ENCODE results near the gene SLCO4C1.

Gene SLCO4C1

GRCh38 chr5:102241809-102242421 is 54.2 kb downstream of the SLCO4C1 start:
- CTCF ChIA-PET = interaction anchor here (0.6 kb wide), 2 partner anchors 17 to 35 kb away, joined by 3 read pairs; no protein-coding TSS in a partner anchor
- no peaks in the 10 kb centered on the region for H3K36me3 ChIP-seq (ENCODE audit: control insufficient read depth in 2 of 2, insufficient read depth in 1 of 2, low read length in 2 of 2)

GRCh38 chr5:102231693-102232619 is 64.1 kb downstream of the SLCO4C1 start:
- no peaks in the 10 kb centered on the region for H3K36me3 ChIP-seq (ENCODE audit: control insufficient read depth in 2 of 2, insufficient read depth in 1 of 2, low read length in 2 of 2)
- no peaks in the 10 kb centered on the region for H3K4me1 ChIP-seq (ENCODE audit: control insufficient read depth, insufficient read depth, low read length)
- CTCF ChIA-PET = interaction anchor here (0.7 to 1.1 kb wide), 2 partner anchors 14 to 112 kb away, joined by 4 to 5 read pairs; no protein-coding TSS in a partner anchor
- no peak for TF ChIP-seq ZNF843 (tag by site-specific recombination; IDR thresholded peaks at IDR 0.05)
- no peak overlapping the region for H3K27ac ChIP-seq (ENCODE audit: extremely low read depth, low read depth, low read length)
- POLR2A ChIA-PET = no interaction called here
- no peaks in the 10 kb centered on the region for H3K9me3 ChIP-seq (ENCODE audit: control insufficient read depth, insufficient read depth, low read depth, low read length)
- no peak overlapping the region for H3K4me3 ChIP-seq (ENCODE audit: low read depth, low read length)

More at GRCh38 chr5:102241809-102242421, 54.2 kb downstream of the SLCO4C1 start:
- TF ChIP-seq BCL6B (tag by site-specific recombination; IDR thresholded peaks at IDR 0.05) = no peak
- TF ChIP-seq ZNF423 (tag by site-specific recombination; IDR thresholded peaks at IDR 0.05) = no peak
- no peak for TF ChIP-seq GLI2 (tag by site-specific recombination; IDR thresholded peaks at IDR 0.05; ENCODE audit: borderline replicate concordance, low read depth)
- no peak for TF ChIP-seq ZSCAN30 (tag by site-specific recombination; IDR thresholded peaks at IDR 0.05)
- TF ChIP-seq ZNF530 (tag by site-specific recombination; IDR thresholded peaks at IDR 0.05; ENCODE audit: low read depth) = no peak
- no peak for TF ChIP-seq ZNF623 (tag by site-specific recombination; IDR thresholded peaks at IDR 0.05)
- TF ChIP-seq ZNF112 (tag by site-specific recombination; IDR thresholded peaks at IDR 0.05) = no peak
- TF ChIP-seq ZNF837 (tag by site-specific recombination; IDR thresholded peaks at IDR 0.05) = no peak
- TF ChIP-seq ZNF747 (tag by site-specific recombination; IDR thresholded peaks at IDR 0.05) = no peak
- TF ChIP-seq OVOL3 (tag by site-specific recombination; IDR thresholded peaks at IDR 0.05) = no peak
- H3K9me3 ChIP-seq (ENCODE audit: control insufficient read depth, insufficient read depth, low read depth, low read length) = no peaks in the 10 kb centered on the region
- POLR2A ChIA-PET = no interaction called here
- H3K27ac ChIP-seq (ENCODE audit: extremely low read depth, low read depth, low read length) = no peak overlapping the region
- H3K4me1 ChIP-seq (ENCODE audit: control insufficient read depth, insufficient read depth, low read length) = no peaks in the 10 kb centered on the region
- no peak overlapping the region for H3K4me3 ChIP-seq (ENCODE audit: low read depth, low read length)

- Histone ChIP-seq H3K4me3 (ENCODE audit: low read depth, low read length) (no peak overlapping the region), H3K4me1 (ENCODE audit: control insufficient read depth, insufficient read depth, low read length) (no peaks in the 10 kb centered on the region), H3K27ac (ENCODE audit: extremely low read depth, low read depth, low read length) (no peak overlapping the region), H3K9me3 (ENCODE audit: control insufficient read depth, insufficient read depth, low read depth, low read length) (no peaks in the 10 kb centered on the region), H3K36me3 (ENCODE audit: control insufficient read depth in 2 of 2, insufficient read depth in 1 of 2, low read length in 2 of 2) (no peaks in the 10 kb centered on the region)
- ChIA-PET POLR2A (no interaction called here), CTCF (no interaction called here)
- TF ChIP-seq ZBTB8A (tag by site-specific recombination; IDR thresholded peaks at IDR 0.05) = no peak
- TF ChIP-seq SP7 (tag by site-specific recombination; IDR thresholded peaks at IDR 0.05) = no peak
- TF ChIP-seq BCL11A (tag by site-specific recombination; IDR thresholded peaks at IDR 0.05; ENCODE audit: low read depth) = no peak
- no peak for TF ChIP-seq ZNF302 (tag by site-specific recombination; IDR thresholded peaks at IDR 0.05; ENCODE audit: low read depth)
- TF ChIP-seq ZNF366 (tag by site-specific recombination; conservative IDR thresholded peaks at IDR 0.05) = no peak
- TF ChIP-seq GLI4 (tag by site-specific recombination; IDR thresholded peaks at IDR 0.05) = no peak
- TF ChIP-seq CTCF (tag by site-specific recombination; IDR thresholded peaks at IDR 0.05) = no peak
- no peak for TF ChIP-seq ZNF785 (tag by site-specific recombination; IDR thresholded peaks at IDR 0.05)
- TF ChIP-seq EGR2 (tag by site-specific recombination; IDR thresholded peaks at IDR 0.05; ENCODE audit: low read depth) = no peak
- TF ChIP-seq ZNF19 (tag by site-specific recombination; IDR thresholded peaks at IDR 0.05; ENCODE audit: low read depth) = no peak
- no peak for TF ChIP-seq ZNF626 (tag by site-specific recombination; IDR thresholded peaks at IDR 0.05)
- no peak for TF ChIP-seq ZNF18 (tag by site-specific recombination; IDR thresholded peaks at IDR 0.05)
- no peak for TF ChIP-seq ZNF426 (tag by site-specific recombination; IDR thresholded peaks at IDR 0.05)
- no peak for TF ChIP-seq PBX3 (CRISPR knock-in tag; IDR thresholded peaks at IDR 0.05)
- TF ChIP-seq IKZF3 (tag by site-specific recombination; IDR thresholded peaks at IDR 0.05) = no peak
These were observed 66.4 kb downstream of the SLCO4C1 start for GRCh38 chr5:102229685-102230084.

Data from HEK293 (cell line).